LNCAP (cell line): ENCODE measurements around the gene AOC2.

Source experiments
- TF ChIP-seq, protein P1 (sequence below): fragments of 450-650 bp; IDR thresholded peaks from 2 replicates; pipeline ENCODE4 v1.5.1; 2017; ENCODE audit warnings: mild to moderate bottlenecking

The AOC2 gene

GRCh38 chr17:42846594-42847280, 2.4 kb downstream of the AOC2 start:
- TF ChIP-seq, protein P1, sequence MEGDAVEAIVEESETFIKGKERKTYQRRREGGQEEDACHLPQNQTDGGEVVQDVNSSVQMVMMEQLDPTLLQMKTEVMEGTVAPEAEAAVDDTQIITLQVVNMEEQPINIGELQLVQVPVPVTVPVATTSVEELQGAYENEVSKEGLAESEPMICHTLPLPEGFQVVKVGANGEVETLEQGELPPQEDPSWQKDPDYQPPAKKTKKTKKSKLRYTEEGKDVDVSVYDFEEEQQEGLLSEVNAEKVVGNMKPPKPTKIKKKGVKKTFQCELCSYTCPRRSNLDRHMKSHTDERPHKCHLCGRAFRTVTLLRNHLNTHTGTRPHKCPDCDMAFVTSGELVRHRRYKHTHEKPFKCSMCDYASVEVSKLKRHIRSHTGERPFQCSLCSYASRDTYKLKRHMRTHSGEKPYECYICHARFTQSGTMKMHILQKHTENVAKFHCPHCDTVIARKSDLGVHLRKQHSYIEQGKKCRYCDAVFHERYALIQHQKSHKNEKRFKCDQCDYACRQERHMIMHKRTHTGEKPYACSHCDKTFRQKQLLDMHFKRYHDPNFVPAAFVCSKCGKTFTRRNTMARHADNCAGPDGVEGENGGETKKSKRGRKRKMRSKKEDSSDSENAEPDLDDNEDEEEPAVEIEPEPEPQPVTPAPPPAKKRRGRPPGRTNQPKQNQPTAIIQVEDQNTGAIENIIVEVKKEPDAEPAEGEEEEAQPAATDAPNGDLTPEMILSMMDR: no peak

- TF ChIP-seq, protein P1: no peak
Observed at GRCh38 chr17:42848093-42848492, 3.7 kb downstream of the AOC2 start.

GRCh38 chr17:42849031-42849430, 4.7 kb downstream of the AOC2 start:
- TF ChIP-seq, protein P1: no peak

DNA sequence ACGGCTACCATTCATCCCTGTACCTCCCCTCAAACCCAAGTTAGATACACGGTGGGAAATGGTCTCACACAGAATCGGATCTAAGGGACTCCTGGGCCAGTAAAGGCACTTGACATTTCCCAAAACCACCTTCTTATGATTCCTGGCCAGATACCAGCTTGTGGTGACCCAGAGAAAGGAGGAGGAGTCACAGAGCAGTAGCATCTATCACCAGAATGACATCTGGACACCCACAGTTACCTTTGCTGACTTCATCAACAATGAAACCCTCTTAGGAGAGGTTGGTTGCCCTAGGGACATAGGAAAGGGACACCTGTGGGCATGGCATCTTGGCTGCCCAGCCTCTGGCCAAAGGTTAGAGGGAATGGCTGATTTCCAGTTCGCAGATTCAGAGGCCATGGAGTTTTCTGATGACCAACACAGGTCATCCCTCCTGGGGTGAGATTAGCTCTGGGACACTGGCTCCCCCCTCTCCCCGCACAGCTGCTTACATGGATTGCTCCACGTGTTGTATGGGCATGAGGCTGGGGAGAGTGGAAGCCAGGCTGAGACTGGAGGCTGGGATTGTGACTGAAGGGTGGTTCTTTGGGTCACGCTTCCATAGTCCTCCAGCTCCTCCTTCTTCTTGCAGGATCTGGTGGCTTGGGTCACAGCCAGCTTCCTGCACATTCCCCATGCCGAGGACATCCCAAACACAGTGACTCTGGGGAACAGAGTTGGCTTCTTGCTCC, 5.2 kb downstream of the AOC2 start:
- TF ChIP-seq, protein P1: no peak

DNA sequence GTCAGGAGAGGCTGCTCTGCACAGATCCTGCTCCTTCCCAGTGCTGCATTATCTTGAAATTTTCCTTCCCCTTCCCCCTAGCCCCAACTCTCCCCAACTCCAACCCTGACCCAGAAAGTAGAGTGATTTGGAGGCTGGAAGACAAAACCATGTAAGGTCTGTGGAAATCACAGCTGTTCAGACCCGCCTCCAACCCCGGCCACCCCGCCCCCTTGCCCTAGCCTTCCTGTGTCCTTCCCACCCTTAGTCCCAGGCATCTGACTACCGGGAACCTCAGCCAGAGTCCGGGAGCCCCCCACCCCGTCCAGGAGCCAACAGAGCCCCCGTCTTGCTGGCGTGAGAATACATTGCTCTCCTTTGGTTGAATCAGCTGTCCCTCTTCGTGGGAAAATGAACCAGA, 6.6 kb downstream of the AOC2 start, which contains the start of gene AOC3:
TSS of gene AOC3 (plus strand) at position 246 of the 400 bp plus-strand sequence. CDS start at position 391, 145 bp downstream.
- TF ChIP-seq, protein P1: no peak

DNA sequence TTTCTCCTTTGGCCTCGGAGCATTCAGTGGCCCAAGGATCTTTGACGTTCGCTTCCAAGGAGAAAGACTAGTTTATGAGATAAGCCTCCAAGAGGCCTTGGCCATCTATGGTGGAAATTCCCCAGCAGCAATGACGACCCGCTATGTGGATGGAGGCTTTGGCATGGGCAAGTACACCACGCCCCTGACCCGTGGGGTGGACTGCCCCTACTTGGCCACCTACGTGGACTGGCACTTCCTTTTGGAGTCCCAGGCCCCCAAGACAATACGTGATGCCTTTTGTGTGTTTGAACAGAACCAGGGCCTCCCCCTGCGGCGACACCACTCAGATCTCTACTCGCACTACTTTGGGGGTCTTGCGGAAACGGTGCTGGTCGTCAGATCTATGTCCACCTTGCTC, 8.0 kb downstream of the AOC2 start:
- TF ChIP-seq, protein P1: no peak

GRCh38 chr17:42853004-42853403, 8.6 kb downstream of the AOC2 start:
- TF ChIP-seq, protein P1: no peak
